ENCODE results near the gene GGA1.

DNA sequence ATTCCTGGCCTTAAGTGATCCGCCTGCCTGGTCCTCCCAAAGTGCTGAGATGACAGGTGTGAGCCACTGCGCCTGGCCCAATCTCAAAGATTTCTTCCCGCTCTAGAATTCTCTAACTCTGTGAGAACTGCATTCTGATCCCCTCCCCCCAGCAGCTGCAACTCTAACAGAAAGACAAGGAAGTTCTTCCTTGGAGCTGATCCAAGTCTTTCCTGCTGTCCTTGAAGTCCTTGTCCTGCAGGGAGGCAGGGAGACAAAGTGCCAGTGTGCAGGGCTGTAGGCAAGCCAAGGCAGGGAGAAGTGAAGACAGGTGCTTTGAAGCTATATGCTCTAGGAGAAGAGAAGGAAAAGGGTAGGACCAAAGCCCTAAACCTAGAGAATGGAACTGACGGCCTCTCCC is 9.5 kb upstream of the GGA1 start:
- TF ChIP-seq, protein P1, sequence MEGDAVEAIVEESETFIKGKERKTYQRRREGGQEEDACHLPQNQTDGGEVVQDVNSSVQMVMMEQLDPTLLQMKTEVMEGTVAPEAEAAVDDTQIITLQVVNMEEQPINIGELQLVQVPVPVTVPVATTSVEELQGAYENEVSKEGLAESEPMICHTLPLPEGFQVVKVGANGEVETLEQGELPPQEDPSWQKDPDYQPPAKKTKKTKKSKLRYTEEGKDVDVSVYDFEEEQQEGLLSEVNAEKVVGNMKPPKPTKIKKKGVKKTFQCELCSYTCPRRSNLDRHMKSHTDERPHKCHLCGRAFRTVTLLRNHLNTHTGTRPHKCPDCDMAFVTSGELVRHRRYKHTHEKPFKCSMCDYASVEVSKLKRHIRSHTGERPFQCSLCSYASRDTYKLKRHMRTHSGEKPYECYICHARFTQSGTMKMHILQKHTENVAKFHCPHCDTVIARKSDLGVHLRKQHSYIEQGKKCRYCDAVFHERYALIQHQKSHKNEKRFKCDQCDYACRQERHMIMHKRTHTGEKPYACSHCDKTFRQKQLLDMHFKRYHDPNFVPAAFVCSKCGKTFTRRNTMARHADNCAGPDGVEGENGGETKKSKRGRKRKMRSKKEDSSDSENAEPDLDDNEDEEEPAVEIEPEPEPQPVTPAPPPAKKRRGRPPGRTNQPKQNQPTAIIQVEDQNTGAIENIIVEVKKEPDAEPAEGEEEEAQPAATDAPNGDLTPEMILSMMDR (IDR thresholded peaks at IDR 0.05): no peak
- TF ChIP-seq POLR2A (IDR thresholded peaks at IDR 0.05) (no peak), POLR2AphosphoS5 (IDR thresholded peaks at IDR 0.05) (no peak), EP300 (IDR thresholded peaks at IDR 0.05) (no peak)

Measured in upper lobe of left lung (tissue), 4 donors.